ENCODE results near the gene RPL28. TPM values are rescaled to one million over a fixed set of nuclear protein-coding genes. Genes with fewer than 3 reads are reported as not detected.
A peak's percentile ranks its signal among the peaks of the same experiment; 100 is the strongest.

Gene RPL28
- total and polyA plus RNA-seq, 10 of the 15 experiments (the other 5 are each of a cell fraction or from before 2014, with no cell fraction given): 260 to 3,542 (median 891) TPM

GRCh38 chr19:55437410-55437809 is 51.7 kb downstream of the RPL28 start:
- Histone ChIP-seq H3K9ac (ENCODE audit: control insufficient read depth, insufficient read depth, low read length) (no peak overlapping the region), H4K20me1 (ENCODE audit: control insufficient read depth, insufficient read depth) (no peaks in the 10 kb centered on the region), H3K79me2 (ENCODE audit: control insufficient read depth, insufficient read depth, low read length) (no peaks in the 10 kb centered on the region), H2AFZ (ENCODE audit: control insufficient read depth, low read depth, low read length) (no peak overlapping the region), H3K27ac (ENCODE audit: control insufficient read depth, insufficient read depth) (no peak overlapping the region), H3K4me2 (ENCODE audit: control insufficient read depth, insufficient read depth) (no peak overlapping the region), H3K4me1 (ENCODE audit: control insufficient read depth, insufficient read depth, low read length) (no peaks in the 10 kb centered on the region; the same call in 1 of the 2 replicates), H3K4me3 (no peak overlapping the region), H3K9me3 (replicated peaks; ENCODE audit: control insufficient read depth, insufficient read depth, low read length) (no peaks in the 10 kb centered on the region; the same call in 2 of the 3 replicates), H3K36me3 (ENCODE audit: control insufficient read depth in 2 of 2, insufficient read depth in 2 of 2, low read length in 1 of 2) (no peaks in the 10 kb centered on the region), H3K27me3 (replicated peaks in 1 of 2; ENCODE audit: control insufficient read depth in 2 of 2, insufficient read depth in 2 of 2, low read length in 1 of 2) (no peaks in the 10 kb centered on the region; a peak in 1 of 4 replicates)
- in situ Hi-C loops (cut with MboI): no loop called here
- peak; percentile 63 for ATAC-seq
- ChIA-PET CTCF (interaction anchor here (0.8 to 1.5 kb wide), 4 partner anchors 16 to 67 kb away, joined by 3 to 4 read pairs (median 4); no protein-coding TSS in a partner anchor), RAD21 (ENCODE audit: unreplicated experiment) (interaction anchor here (0.9 kb wide), 1 partner anchor 74 kb away, joined by 3 read pairs; no protein-coding TSS in a partner anchor), SMC1A (ENCODE audit: uncharacterized antibody, unreplicated experiment) (interaction anchor here (0.6 kb wide), 1 partner anchor 80 kb away, joined by 3 read pairs; no protein-coding TSS in a partner anchor), POLR2A (no interaction called here)
- TF ChIP-seq CTCF (IDR thresholded peaks at IDR 0.05 in 2 of 3, conservative IDR thresholded peaks at IDR 0.05 in 1 of 3; ENCODE audit: control insufficient read depth in 2 of 3, extremely low read depth in 1 of 3, insufficient read depth in 1 of 3, low read depth in 3 of 3, low read length in 3 of 3) (no peak), ZNF384 (IDR thresholded peaks at IDR 0.05; ENCODE audit: borderline replicate concordance, low read depth, low read length) (no peak), REST (IDR thresholded peaks at IDR 0.05; ENCODE audit: low read depth, low read length) (peak; percentile 94)
- intact Hi-C loops (cut with micrococcal nuclease; ENCODE audit: unreplicated experiment): no loop called here
- no peak for FAIRE-seq
- DNase-seq (ENCODE audit: low read depth, low spot score): no peak
- WGBS (ENCODE audit: insufficient coverage, insufficient replicate concordance, low lambda C conversion rate, missing lambda C conversion rate): 6% methylated on average over 17 of the region's 17 CpGs
- BruUV-seq (replicated peaks): no TSS peak
